Measurements from ENCODE around the gene FBXL14. TPM values are rescaled to one million over a fixed set of nuclear protein-coding genes. Genes with fewer than 3 reads are reported as not detected.

FBXL14 gene
- total and polyA plus RNA-seq, 8 donors, result 7.5 to 15.5 (median 10.6) TPM

DNA sequence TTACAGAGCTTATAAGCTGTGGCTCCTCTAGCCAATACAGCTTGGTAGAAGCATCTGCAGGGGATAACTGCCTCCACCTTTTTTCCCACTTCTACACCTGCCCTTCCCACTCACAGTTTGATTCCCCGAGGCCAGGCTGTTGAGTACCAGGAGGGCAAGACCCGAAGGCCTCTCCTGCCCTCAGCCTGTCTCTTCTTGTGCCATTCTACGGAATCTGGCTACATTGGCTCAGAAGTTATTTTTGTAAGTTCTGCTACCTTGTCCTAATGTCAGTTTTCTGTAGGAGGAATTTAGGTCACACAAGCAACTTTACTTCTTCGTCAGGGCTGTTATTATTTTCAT, 11.7 kb downstream of the FBXL14 start:
- Histone ChIP-seq H3K36me3 (no peaks in the 10 kb centered on the region), H3K27ac (no peak overlapping the region), H3K9me3 (no peaks in the 10 kb centered on the region), H3K4me1 (peaks cover 0 to 19% of the 10 kb centered on the region in 2 donors), H3K4me3 (no peak overlapping the region), H3K27me3 (no peaks in the 10 kb centered on the region)
- ATAC-seq, result no peak
- intact Hi-C loops (cut with DNase I), result loop anchor here in 1 of 2 donors (5.0 kb wide), 1 partner anchor 465 kb away; no protein-coding TSS in a partner anchor
- TF ChIP-seq, protein P1, sequence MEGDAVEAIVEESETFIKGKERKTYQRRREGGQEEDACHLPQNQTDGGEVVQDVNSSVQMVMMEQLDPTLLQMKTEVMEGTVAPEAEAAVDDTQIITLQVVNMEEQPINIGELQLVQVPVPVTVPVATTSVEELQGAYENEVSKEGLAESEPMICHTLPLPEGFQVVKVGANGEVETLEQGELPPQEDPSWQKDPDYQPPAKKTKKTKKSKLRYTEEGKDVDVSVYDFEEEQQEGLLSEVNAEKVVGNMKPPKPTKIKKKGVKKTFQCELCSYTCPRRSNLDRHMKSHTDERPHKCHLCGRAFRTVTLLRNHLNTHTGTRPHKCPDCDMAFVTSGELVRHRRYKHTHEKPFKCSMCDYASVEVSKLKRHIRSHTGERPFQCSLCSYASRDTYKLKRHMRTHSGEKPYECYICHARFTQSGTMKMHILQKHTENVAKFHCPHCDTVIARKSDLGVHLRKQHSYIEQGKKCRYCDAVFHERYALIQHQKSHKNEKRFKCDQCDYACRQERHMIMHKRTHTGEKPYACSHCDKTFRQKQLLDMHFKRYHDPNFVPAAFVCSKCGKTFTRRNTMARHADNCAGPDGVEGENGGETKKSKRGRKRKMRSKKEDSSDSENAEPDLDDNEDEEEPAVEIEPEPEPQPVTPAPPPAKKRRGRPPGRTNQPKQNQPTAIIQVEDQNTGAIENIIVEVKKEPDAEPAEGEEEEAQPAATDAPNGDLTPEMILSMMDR (IDR thresholded peaks at IDR 0.05), result no peak
- no peak for DNase-seq

DNA sequence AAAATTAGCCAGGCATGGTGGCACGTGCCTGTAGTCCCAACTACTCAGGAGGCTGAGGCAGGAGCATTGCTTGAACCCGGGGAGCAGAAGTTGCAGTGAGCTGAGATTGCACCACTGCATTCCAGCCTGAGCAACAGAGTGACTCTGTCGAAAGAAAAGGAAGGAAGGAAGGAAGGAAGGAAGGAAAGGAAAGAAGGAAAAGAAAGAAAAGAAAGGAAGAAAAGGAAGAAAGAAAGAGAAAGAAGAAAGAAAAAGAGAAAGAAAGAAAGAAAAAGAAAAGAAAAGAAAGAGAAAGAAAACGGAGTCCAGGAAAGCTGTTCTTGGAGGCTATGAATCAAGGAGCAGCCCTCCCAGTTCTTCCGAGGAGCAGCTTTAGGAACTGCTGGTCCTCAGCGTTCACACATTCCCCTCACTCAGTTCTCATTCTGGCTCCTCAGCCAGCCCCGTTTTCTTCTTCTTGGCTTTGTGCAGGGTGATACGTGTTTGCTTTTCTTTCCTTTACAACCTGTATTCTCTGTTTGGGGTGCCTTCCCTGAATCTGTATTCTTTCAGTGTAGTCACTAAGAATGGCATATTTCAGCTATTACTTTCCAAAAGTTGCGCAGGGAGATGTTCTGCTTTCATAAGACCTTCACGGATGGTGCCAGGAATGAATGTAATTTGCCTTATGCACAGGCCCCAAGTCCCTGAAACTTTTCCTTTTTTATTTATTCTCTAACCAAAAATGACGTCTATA, 12.2 kb downstream of the FBXL14 start:
- Histone ChIP-seq H3K9me3 (no peaks in the 10 kb centered on the region), H3K27me3 (no peaks in the 10 kb centered on the region), H3K4me3 (no peak overlapping the region), H3K36me3 (no peaks in the 10 kb centered on the region), H3K27ac (no peak overlapping the region), H3K4me1 (peaks cover 2 to 17% of the 10 kb centered on the region in 2 donors)
- DNase-seq (no peak), ATAC-seq (no peak)
- intact Hi-C loops (cut with DNase I), result loop anchor here in 1 of 2 donors (5.0 kb wide), 1 partner anchor 465 kb away; no protein-coding TSS in a partner anchor
- TF ChIP-seq, protein P1 (IDR thresholded peaks at IDR 0.05), result no peak

DNA sequence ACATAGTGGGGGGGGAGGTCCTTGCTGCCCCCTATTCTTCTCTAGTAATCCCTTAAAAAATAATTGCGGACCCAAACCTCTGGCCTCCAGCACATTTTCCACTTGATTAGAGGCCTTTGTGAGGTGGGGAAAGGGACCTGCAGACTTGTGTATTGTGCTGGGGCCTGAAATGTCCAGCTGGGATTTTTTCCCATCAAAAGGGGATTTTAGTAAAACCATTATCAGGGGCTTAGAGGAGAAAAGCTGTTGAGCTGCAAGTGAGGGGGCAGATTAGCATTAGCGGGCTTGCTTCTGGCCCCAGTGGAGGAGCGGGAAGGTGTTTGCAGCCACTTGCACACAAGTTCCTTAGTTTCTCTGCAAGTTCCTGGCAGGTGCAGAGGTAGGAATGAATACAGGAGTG, 13.9 kb downstream of the FBXL14 start:
- no peak for ATAC-seq
- intact Hi-C loops (cut with DNase I), result loop anchor here in 1 of 2 donors (5.0 kb wide), 1 partner anchor 463 kb away; no protein-coding TSS in a partner anchor
- TF ChIP-seq, protein P1 (IDR thresholded peaks at IDR 0.05), result no peak
- no peak for DNase-seq
- Histone ChIP-seq H3K27ac (no peak overlapping the region), H3K9me3 (no peaks in the 10 kb centered on the region), H3K36me3 (no peaks in the 10 kb centered on the region), H3K27me3 (no peaks in the 10 kb centered on the region), H3K4me1 (peaks cover 17 to 33% of the 10 kb centered on the region in 2 donors), H3K4me3 (no peak overlapping the region)

DNA sequence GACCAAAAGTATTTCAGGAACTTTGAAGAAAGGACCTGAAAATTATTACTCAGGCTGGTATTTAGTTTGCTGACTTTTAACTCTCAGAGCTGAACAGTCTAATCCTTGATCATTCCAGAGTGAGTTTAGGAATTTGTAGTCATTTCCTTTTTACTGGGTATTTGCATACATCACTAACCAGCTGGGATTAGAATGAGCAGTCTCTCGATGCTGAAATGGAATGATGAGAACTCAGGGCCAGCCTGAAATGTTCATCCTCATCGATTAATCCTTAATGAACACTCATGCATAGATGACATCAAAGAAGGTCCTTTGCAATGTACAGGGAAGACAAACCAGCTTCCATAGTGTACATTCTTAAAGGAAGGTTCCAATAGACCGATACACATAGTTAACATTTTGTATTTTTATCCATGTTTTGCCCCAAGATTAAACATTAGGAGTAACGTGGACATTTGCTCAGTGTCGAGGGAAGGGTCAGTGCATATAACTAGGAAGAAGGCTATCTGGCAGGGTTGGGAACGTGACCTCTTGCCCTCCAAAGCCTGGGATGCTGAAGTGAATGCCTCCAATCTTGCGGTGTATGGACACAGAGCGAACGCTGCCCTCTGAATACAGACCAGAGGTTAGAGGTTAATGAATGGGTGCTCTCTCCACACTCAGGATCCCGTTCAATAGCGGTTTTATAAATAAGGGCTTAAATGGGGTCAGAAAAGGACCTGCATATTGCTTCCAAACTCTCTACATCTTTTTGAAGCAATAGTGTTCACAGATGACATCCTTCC, 14.5 kb downstream of the FBXL14 start:
- Histone ChIP-seq H3K9me3 (no peaks in the 10 kb centered on the region), H3K27ac (no peak overlapping the region), H3K4me3 (no peak overlapping the region), H3K4me1 (peaks cover 20 to 39% of the 10 kb centered on the region in 2 donors), H3K36me3 (no peaks in the 10 kb centered on the region), H3K27me3 (no peaks in the 10 kb centered on the region)
- TF ChIP-seq, protein P1 (IDR thresholded peaks at IDR 0.05), result no peak
- DNase-seq, result no peak
- intact Hi-C loops (cut with DNase I), result loop anchor here in 1 of 2 donors (5.0 kb wide), 1 partner anchor 463 kb away; no protein-coding TSS in a partner anchor
- ATAC-seq, result no peak

Data from left lung (tissue), 10 donors.